PC-3 (cell line): ENCODE measurements around the gene ARSG. TPM values are rescaled to one million over a fixed set of nuclear protein-coding genes. Genes with fewer than 3 reads are reported as not detected.

Experiments used
- ATAC-seq: fragments of 200-7000 bp; cut with Tn5 transposase; 2 replicates; pipeline ENCODE4 v1.9.1; 2020; ENCODE audit warnings: mild to moderate bottlenecking, moderate library complexity
- BruUV-seq: library from RNA; stranded (reverse); fragments of 400-500 nt; replicated peaks from 2 replicates; lab custom pipeline; 2021; lab: Mats Ljungman, UMichigan
- CTCF ChIA-PET: fragments of 300-600 bp; sonication (Branson Sonifier 250); formaldehyde crosslinking; loops from one replicate; lab custom pipeline; 2022; ENCODE audit warnings: antibody characterized with exemption; lab: Charles Lee
- POLR2A ChIA-PET: fragments of 300-600 bp; sonication (Branson Sonifier 250); formaldehyde crosslinking; loops from one replicate; lab custom pipeline; 2022; ENCODE audit warnings: antibody characterized with exemption; ENCODE audit not compliant: unreplicated experiment; lab: Charles Lee
- DNase-seq: peaks from one replicate; pipeline ENCODE4 v3.0.0-alpha.2; 2015
- H2AFZ ChIP-seq: fragments of 300-600 bp; sonication (generic); 2 replicates; pipeline ENCODE4 v1.6.0; 2016; ENCODE audit warnings: antibody characterized with exemption, low read length
- H3F3A ChIP-seq: fragments of 300-600 bp; sonication (generic); one replicate; pipeline ENCODE4 v1.6.0; 2017; ENCODE audit warnings: antibody characterized with exemption, low read length, control low read depth, mild to moderate bottlenecking; ENCODE audit not compliant: unreplicated experiment
- H3K27ac ChIP-seq: fragments of 300-600 bp; sonication (generic); 2 replicates; pipeline ENCODE4 v1.5.1; 2016; ENCODE audit warnings: mild to moderate bottlenecking, low read length
- H3K27me3 ChIP-seq: fragments of 300-600 bp; sonication (generic); 2 replicates; pipeline ENCODE4 v1.6.1; 2016; ENCODE audit warnings: low read length, mixed read lengths
- H3K36me3 ChIP-seq: fragments of 300-600 bp; sonication (generic); 2 replicates; pipeline ENCODE4 v1.6.1; 2016; ENCODE audit warnings: low read depth, mixed run types, low read length, mixed read lengths
- H3K4me1 ChIP-seq: fragments of 300-600 bp; sonication (generic); 2 replicates; pipeline ENCODE4 v1.5.1; 2016; ENCODE audit warnings: low read length; ENCODE audit not compliant: insufficient read depth
- H3K4me2 ChIP-seq: fragments of 300-600 bp; sonication (generic); 2 replicates; pipeline ENCODE4 v1.6.0; 2016; ENCODE audit warnings: low read length
- H3K4me3 ChIP-seq: fragments of 300-600 bp; sonication (generic); 2 replicates; pipeline ENCODE4 v1.5.1; 2016; ENCODE audit warnings: mild to moderate bottlenecking, low read length, mixed read lengths
- H3K79me2 ChIP-seq: fragments of 300-600 bp; sonication (generic); 2 replicates; pipeline ENCODE4 v1.6.1; 2017; ENCODE audit warnings: low read length, mixed read lengths
- H3K9ac ChIP-seq: fragments of 300-600 bp; sonication (generic); 2 replicates; pipeline ENCODE4 v1.6.0; 2016; ENCODE audit warnings: mild to moderate bottlenecking, low read length
- H3K9me2 ChIP-seq: fragments of 300-600 bp; sonication (generic); replicated peaks from 2 replicates; pipeline ENCODE4 v1.6.1; 2016; ENCODE audit warnings: mixed run types, low read length, mixed read lengths
- H3K9me3 ChIP-seq: fragments of 300-600 bp; sonication (generic); 2 replicates; pipeline ENCODE4 v1.6.1; 2016; ENCODE audit warnings: low read length, mixed read lengths
- H4K20me1 ChIP-seq: fragments of 300-600 bp; sonication (generic); 2 replicates; pipeline ENCODE4 v1.6.1; 2016; ENCODE audit warnings: low read length, mixed read lengths
- EZH2 ChIP-seq: fragments of 300-600 bp; sonication (generic); IDR thresholded peaks from one replicate; pipeline ENCODE4 v1.6.1; 2017; ENCODE audit warnings: antibody characterized with exemption, mild to moderate bottlenecking, low read length; ENCODE audit not compliant: unreplicated experiment
- EZH2phosphoT487 ChIP-seq: fragments of 300-600 bp; sonication (generic); IDR thresholded peaks from 2 replicates; pipeline ENCODE4 v1.6.1; 2018; ENCODE audit warnings: mild to moderate bottlenecking, antibody characterized with exemption, low read length, borderline replicate concordance
- intact Hi-C: fragments of 100-400 bp; cut with micrococcal nuclease; formaldehyde crosslinking; loops from 2 replicates; pipeline ENCODE4 v1.9.0; 2023
- total RNA-seq: library from RNA; depleted of rRNA; stranded (reverse); fragments of >200 nt; gene quantifications from 2 replicates; pipeline ENCODE4 v1.2.3, GENCODE V29; 2014
- TF ChIP-seq, protein P1 (sequence below): fragments of 300-600 bp; sonication (generic); conservative IDR thresholded peaks from 2 replicates; pipeline ENCODE4 v1.5.1; 2017; ENCODE audit warnings: antibody characterized with exemption, low read depth, mild to moderate bottlenecking, low read length

Gene ARSG
- total RNA-seq, 1 experiment from 2014 or later, result 2.1 TPM

DNA sequence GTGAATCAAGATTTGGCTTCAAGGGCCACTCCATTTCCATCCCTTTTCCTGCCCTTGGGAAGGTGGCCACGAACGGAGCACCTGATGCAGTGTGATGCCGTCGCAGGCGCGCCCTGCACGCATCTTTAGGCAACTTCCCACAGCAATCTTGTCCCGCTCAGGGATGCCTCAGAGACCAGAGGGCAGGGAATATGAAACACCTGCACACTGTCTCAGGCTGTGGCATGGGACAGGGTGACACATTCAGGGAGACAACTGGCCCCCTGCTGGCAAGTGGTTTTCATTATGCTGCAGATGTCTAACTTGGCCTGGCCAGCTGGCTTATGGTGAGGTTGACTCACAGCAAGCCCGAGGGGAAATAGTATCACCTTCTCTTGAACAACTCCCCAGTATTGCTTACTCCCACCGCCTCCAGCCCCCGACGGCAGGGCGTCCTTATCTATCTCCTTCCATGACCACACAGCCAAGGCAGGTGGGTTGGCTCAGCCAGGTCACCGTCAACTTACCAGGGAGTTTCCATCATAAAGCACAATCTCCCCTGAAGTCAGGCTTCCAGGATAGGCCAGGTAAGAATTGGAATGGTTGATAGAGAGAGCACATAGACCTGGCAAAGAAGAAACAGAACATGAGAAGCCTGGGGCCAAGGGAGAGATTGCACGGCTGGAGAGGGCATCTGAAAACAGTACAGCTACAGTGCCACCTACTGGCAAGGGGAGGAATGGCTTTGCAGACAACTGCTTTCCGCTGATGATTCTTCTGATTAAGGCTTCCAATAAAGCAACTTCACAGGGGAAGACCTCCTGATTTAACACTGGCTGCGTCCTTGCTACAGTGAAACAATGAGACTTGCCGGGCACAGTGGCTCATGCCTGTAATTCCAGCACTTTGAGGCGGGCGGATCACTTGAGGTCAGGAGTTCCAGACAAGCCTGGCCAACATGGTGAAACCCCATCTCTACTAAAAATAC is 144.9 kb downstream of the ARSG start:
- DNase-seq (peak; percentile 89), ATAC-seq (peak; percentile 85)
- Histone ChIP-seq H3K9ac (peak overlapping the region; percentile 59), H3K27me3 (no peaks in the 10 kb centered on the region), H3K9me3 (no peaks in the 10 kb centered on the region), H4K20me1 (no peaks in the 10 kb centered on the region), H3K9me2 (no peaks in the 10 kb centered on the region), H3F3A (no peaks in the 10 kb centered on the region), H3K79me2 (no peaks in the 10 kb centered on the region), H3K27ac (peak overlapping the region; percentile 81), H3K36me3 (no peaks in the 10 kb centered on the region), H3K4me2 (peak overlapping the region; percentile 78), H2AFZ (peak overlapping the region; percentile 48), H3K4me3 (peak overlapping the region; percentile 48; the same call in 1 of the 2 replicates), H3K4me1 (peaks cover 10% of the 10 kb centered on the region)
- TF ChIP-seq, protein P1, sequence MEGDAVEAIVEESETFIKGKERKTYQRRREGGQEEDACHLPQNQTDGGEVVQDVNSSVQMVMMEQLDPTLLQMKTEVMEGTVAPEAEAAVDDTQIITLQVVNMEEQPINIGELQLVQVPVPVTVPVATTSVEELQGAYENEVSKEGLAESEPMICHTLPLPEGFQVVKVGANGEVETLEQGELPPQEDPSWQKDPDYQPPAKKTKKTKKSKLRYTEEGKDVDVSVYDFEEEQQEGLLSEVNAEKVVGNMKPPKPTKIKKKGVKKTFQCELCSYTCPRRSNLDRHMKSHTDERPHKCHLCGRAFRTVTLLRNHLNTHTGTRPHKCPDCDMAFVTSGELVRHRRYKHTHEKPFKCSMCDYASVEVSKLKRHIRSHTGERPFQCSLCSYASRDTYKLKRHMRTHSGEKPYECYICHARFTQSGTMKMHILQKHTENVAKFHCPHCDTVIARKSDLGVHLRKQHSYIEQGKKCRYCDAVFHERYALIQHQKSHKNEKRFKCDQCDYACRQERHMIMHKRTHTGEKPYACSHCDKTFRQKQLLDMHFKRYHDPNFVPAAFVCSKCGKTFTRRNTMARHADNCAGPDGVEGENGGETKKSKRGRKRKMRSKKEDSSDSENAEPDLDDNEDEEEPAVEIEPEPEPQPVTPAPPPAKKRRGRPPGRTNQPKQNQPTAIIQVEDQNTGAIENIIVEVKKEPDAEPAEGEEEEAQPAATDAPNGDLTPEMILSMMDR, result peak; percentile 86
- TF ChIP-seq EZH2phosphoT487, result no peak
- ChIA-PET CTCF (interaction anchor here (0.5 to 3.1 kb wide), 4 partner anchors 22 to 972 kb away, joined by 3 to 13 read pairs (median 4); partner anchors contain the start of gene WIPI1), POLR2A (no interaction called here)
- BruUV-seq, result no TSS peak
- intact Hi-C loops, result loop anchor here (1.0 to 2.0 kb wide), 3 partner anchors 27 to 264 kb away; no protein-coding TSS in a partner anchor

- Histone ChIP-seq H4K20me1 (no peaks in the 10 kb centered on the region), H3K79me2 (no peaks in the 10 kb centered on the region), H3K27me3 (no peaks in the 10 kb centered on the region), H3K9me3 (no peaks in the 10 kb centered on the region), H3F3A (no peaks in the 10 kb centered on the region), H3K9me2 (no peaks in the 10 kb centered on the region), H3K27ac (no peak overlapping the region), H2AFZ (0 out of 2 replicates have a peak overlapping the region, but pooled peaks have one; percentile 20), H3K9ac (no peak overlapping the region), H3K36me3 (no peaks in the 10 kb centered on the region), H3K4me1 (peaks cover 10% of the 10 kb centered on the region), H3K4me2 (peak overlapping the region; percentile 9; the same call in 1 of the 2 replicates), H3K4me3 (no peak overlapping the region)
- CTCF ChIA-PET, result interaction anchor here (0.6 to 3.1 kb wide), 2 partner anchors 20 to 216 kb away, joined by 3 to 13 read pairs; partner anchors contain the start of gene WIPI1
- no peak for TF ChIP-seq EZH2
- TF ChIP-seq, protein P1, result no peak
- no peak for TF ChIP-seq EZH2phosphoT487
- intact Hi-C loops, result loop anchor here (2.0 kb wide), 2 partner anchors 19 to 25 kb away; partner anchors contain the start of gene WIPI1
- no peak for DNase-seq
- POLR2A ChIA-PET, result no interaction called here
- no TSS peak for BruUV-seq
- peak; percentile 59 for ATAC-seq
These were observed 146.9 kb downstream of the ARSG start for GRCh38 chr17:68437979-68438822.
